NCI-H146 (cell line): ENCODE measurements around the gene TTC12.

Source experiments
- DNase-seq: peaks from one replicate; lab custom pipeline; 2025; lab: John Stamatoyannopoulos, UW

The TTC12 gene

GRCh38 chr11:113376156-113376555, 61.8 kb downstream of the TTC12 start:
- no peak for DNase-seq

- peak; percentile 85 for DNase-seq
Observed at GRCh38 chr11:113377681-113378412, 63.5 kb downstream of the TTC12 start.

- no peak for DNase-seq
Observed at GRCh38 chr11:113378692-113379091, 64.3 kb downstream of the TTC12 start.

- no peak for DNase-seq
Observed at GRCh38 chr11:113382121-113382520, 67.7 kb downstream of the TTC12 start.

- peak; percentile 38 for DNase-seq
Observed at GRCh38 chr11:113384551-113384950, 70.2 kb downstream of the TTC12 start.

- DNase-seq: no peak
Observed at GRCh38 chr11:113385749-113386148, 71.4 kb downstream of the TTC12 start.

- no peak for DNase-seq
Observed at GRCh38 chr11:113386866-113387265, 72.5 kb downstream of the TTC12 start.

GRCh38 chr11:113387605-113388211, 73.3 kb downstream of the TTC12 start, which contains the start of gene ANKK1:
TSS of gene ANKK1 (plus strand) at chr11:113387779. CDS start at chr11:113387885, 106 bp downstream.
- DNase-seq: no peak

GRCh38 chr11:113389272-113389671, 74.9 kb downstream of the TTC12 start:
- DNase-seq: no peak

GRCh38 chr11:113392236-113392921, 78.0 kb downstream of the TTC12 start:
- DNase-seq: no peak

GRCh38 chr11:113393501-113393985, 79.2 kb downstream of the TTC12 start:
- DNase-seq: peak; percentile 25

GRCh38 chr11:113394919-113395318, 80.5 kb downstream of the TTC12 start:
- no peak for DNase-seq

GRCh38 chr11:113395782-113396336, 81.5 kb downstream of the TTC12 start:
- DNase-seq: no peak

- no peak for DNase-seq
Observed at GRCh38 chr11:113396690-113397089, 82.3 kb downstream of the TTC12 start.

- no peak for DNase-seq
Observed at GRCh38 chr11:113397212-113397611, 82.8 kb downstream of the TTC12 start.

GRCh38 chr11:113397821-113398220, 83.4 kb downstream of the TTC12 start:
- DNase-seq: no peak

- no peak for DNase-seq
Observed at GRCh38 chr11:113398669-113399430, 84.5 kb downstream of the TTC12 start.

- DNase-seq: no peak
Observed at GRCh38 chr11:113400631-113401230, 86.3 kb downstream of the TTC12 start.

GRCh38 chr11:113401718-113402117, 87.3 kb downstream of the TTC12 start:
- peak; percentile 60 for DNase-seq

- no peak for DNase-seq
Observed at GRCh38 chr11:113404859-113405430, 90.6 kb downstream of the TTC12 start.
